KG1 (cell line): ENCODE results near the gene CEP131.
A peak's percentile ranks its signal among the peaks of the same experiment; 100 is the strongest.

ENCODE experiments used
- DNase-seq: peaks from one replicate; lab custom pipeline; 2025; lab: John Stamatoyannopoulos, UW

CEP131 gene

GRCh38 chr17:81251709-81252301, 29.0 kb upstream of the CEP131 start:
- no peak for DNase-seq

- DNase-seq = no peak
These were observed 28.4 kb upstream of the CEP131 start for GRCh38 chr17:81251094-81251708.

- no peak for DNase-seq
These were observed 27.7 kb upstream of the CEP131 start for GRCh38 chr17:81250286-81251093.

- DNase-seq = no peak
These were observed 26.7 kb upstream of the CEP131 start for GRCh38 chr17:81249223-81250040.

GRCh38 chr17:81248649-81249048, 25.9 kb upstream of the CEP131 start:
- DNase-seq = no peak

- DNase-seq = no peak
These were observed 24.7 kb upstream of the CEP131 start for GRCh38 chr17:81247339-81247990.

- DNase-seq = no peak
These were observed 24.0 kb upstream of the CEP131 start for GRCh38 chr17:81246679-81247338.

GRCh38 chr17:81246343-81246670, 23.5 kb upstream of the CEP131 start:
- no peak for DNase-seq

- no peak for DNase-seq
These were observed 23.0 kb upstream of the CEP131 start for GRCh38 chr17:81245665-81246342.

- DNase-seq = no peak
These were observed 22.4 kb upstream of the CEP131 start for GRCh38 chr17:81245024-81245664.

GRCh38 chr17:81244358-81245023, 21.7 kb upstream of the CEP131 start:
- no peak for DNase-seq

- no peak for DNase-seq
These were observed 20.5 kb upstream of the CEP131 start for GRCh38 chr17:81243333-81243664.

GRCh38 chr17:81242421-81243332, 19.9 kb upstream of the CEP131 start:
- DNase-seq = peak; percentile 9

GRCh38 chr17:81241648-81242420, 19.1 kb upstream of the CEP131 start:
- peak; percentile 72 for DNase-seq

- no peak for DNase-seq
These were observed 18.4 kb upstream of the CEP131 start for GRCh38 chr17:81241203-81241602.

- no peak for DNase-seq
These were observed 18.0 kb upstream of the CEP131 start for GRCh38 chr17:81240761-81241160.

GRCh38 chr17:81239714-81240555, 17.2 kb upstream of the CEP131 start:
- DNase-seq = no peak
